GM19035 (cell line): ENCODE data around the gene ANKRD13C.
"Not testable (repeated sequence)": the region's sequence is repeated elsewhere in the genome, so short reads cannot be mapped to it uniquely, and the experiment has no call there.

Source experiments
- ATAC-seq: cut with Tn5 transposase; IDR thresholded peaks from one replicate; pipeline ENCODE4 v1.9.1; 2021; ENCODE audit not compliant: unreplicated experiment

Gene ANKRD13C, protein sequence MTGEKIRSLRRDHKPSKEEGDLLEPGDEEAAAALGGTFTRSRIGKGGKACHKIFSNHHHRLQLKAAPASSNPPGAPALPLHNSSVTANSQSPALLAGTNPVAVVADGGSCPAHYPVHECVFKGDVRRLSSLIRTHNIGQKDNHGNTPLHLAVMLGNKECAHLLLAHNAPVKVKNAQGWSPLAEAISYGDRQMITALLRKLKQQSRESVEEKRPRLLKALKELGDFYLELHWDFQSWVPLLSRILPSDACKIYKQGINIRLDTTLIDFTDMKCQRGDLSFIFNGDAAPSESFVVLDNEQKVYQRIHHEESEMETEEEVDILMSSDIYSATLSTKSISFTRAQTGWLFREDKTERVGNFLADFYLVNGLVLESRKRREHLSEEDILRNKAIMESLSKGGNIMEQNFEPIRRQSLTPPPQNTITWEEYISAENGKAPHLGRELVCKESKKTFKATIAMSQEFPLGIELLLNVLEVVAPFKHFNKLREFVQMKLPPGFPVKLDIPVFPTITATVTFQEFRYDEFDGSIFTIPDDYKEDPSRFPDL

DNA sequence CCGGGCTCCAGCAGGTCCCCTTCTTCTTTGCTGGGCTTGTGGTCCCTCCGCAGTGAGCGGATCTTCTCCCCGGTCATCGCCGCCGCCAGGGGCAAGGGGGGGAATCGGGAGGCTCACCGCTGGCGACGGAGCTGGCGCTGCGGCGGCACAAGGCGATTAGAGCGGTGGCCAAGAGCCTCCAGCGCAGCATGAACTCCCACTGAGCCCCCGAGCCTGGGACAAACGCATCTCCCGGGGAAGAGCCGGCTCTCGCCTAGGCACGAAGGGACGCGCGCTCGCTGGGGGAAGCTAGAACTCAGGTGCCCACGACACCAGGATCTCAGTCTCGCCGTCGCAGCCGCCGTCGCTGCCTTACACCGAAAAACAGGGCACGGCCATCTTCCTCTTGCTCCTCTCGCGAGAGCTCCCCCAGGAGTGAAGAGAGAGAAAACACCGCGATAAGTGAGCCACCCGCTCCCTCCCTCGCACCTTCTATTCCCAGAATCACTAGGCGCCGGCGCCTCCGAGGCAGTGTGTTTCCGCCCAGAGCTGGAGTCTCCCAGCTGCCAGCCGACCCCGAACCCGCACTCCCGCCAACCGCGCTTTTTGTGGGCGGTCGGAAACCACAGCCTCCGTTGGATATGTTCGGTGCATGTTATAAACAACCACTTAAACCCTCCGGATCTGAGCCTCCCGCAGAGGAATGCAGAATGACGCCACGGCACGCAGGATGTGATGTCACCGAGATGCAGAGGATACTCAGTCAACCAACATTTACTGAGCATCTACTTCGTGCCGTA, at the start of gene ANKRD13C:
Gene ANKRD13C, minus strand, starts transcription at position 391 of the 779 bp plus-strand sequence. Its CDS starts 314 bp downstream, at position 77.
- peak; percentile 90 for ATAC-seq

DNA sequence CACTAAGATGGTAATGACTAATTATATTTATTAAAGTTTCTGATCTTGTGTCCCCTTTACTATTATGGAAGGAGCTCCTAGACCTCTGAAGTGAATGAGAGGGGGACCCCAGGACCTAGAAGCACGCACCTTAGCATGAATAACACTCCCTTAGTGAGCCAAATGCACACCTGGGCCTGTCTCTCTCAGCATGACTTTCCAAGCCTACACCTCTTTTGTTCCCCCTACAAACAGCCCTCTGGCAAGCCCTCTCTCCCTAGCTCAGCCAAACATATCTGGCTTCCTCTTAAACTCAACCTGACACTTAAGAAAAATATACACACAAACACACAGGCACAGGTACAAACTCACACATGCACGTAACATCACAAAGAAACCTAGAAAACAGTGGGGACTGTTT, 49.2 kb upstream of the ANKRD13C start:
- ATAC-seq = no peak

DNA sequence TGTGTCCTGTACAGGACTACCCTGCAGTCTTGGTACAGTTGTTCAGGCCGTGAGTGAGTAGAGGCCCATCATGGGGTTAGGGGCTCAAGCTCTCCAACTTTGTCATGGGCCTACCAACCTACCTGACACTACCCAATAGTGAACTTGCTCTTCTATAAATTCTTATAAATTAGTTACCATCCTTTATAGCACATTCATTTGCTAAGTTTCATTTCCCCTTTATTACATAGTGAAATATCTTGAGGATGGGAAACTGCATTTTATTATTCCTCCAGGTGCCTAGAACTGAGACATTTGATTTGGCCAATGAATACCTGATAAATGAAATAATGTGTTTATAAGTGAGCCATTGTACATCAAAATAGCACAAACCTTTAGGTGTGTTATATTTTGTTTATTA, 47.5 kb upstream of the ANKRD13C start:
- no peak for ATAC-seq

DNA sequence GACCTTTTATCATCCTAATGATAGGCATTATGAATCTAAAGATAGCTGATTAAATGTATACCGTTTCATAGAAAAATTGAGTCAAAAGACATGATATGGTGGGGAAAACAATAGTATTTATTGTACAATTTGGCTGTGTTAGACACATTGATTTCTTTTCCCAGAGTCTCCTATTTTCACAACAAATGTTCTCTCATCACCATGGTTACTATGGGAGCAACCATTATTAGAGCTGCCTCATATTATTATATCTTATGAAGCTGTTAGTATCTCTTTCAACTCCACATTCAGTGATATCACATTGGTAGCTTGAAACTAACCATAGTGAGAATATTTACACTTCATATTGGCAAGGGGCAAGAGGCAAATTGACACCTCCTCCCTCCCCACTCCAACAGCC, 45.8 kb upstream of the ANKRD13C start:
- ATAC-seq = no peak

DNA sequence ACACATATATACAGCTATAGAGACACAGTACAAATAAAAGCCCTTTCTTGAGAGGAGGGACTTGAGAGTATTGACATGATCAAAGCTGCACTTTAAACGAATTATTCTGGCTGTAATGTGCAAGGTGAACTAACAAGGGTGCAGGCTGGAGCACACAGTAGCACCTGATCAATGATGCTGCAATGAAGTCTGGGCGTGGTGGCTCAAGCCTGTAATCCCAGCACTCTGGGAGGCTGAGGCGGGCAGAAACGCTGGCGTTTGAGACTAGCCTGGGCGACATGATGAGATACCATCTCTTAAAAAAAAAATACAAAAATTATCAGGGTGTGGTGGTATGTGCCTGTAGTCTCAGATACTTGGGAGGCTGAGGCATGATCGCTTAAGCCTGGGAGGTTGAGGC, 42.5 kb upstream of the ANKRD13C start:
- ATAC-seq = no peak

DNA sequence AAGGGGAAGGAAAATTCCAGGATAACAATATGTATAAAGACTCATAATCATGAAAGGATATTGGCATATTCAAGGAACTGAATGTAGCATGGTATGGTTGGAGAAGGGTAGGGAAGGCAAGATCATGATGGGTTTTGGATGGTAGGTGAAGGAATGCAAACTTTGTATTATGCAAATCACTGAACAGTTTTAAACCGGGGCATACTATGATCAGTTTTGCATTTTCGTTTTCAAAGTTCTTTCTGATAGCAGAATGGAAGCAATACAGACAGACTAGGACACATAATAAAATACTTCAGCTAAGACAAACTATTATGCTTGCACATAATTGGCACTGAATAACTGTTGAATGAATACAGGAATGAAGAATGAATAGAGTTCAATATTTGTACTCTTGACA, 42.1 kb upstream of the ANKRD13C start:
- no peak for ATAC-seq

DNA sequence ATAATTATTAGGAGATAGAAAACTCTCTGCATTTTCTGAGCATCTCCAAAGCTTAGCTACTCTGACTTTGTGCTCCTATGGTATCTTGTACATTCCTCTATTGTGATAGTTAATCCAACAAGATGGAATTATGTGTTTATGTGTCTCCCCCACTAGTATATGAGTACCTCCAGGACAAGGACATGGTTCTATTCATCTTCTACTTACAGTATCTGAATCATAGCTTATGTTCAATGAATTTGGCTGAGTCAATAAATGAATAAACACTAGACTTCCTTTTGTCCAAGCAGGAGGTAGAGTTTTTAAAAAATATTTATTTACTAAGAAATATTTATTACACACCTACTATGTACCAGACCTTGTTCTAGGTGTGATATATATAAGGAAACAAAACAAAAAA, 38.1 kb upstream of the ANKRD13C start:
- ATAC-seq = no peak

DNA sequence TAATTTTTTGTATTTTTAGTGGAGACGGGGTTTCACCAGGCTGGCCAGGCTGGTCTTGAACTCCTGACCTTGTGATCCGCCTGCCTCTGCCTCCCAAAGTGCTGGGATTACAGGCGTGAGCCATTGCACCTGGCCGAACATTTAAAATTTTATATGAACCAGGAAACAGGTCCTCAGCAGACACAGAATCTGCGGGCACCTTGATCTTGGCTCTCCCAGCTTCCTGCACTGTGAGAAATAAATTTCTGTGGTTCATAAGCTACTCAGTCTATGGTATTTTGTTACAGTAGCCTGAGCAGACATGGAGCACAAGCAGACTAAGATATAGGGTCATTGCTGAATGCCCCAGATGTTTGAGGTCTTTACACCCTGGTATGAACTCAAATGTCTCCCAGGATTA, 33.0 kb upstream of the ANKRD13C start:
- no peak for ATAC-seq

DNA sequence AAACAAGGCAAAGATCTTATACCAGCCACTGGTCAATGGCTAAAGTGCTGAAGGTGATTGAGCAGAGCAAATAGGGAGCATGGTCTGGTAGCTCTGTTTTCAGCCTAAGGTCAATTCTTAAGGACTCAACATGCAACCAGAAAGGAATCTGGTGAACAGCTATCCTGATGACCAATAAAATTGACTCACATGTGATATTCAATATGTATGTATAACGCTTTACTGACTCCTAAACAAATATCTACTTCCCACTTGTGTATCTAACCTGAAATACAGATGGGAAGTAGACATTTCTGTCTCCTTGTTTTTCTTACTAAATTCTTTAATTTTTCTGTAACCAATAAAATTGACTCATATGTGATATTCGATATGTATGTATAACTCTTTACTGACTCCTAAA, 31.6 kb upstream of the ANKRD13C start:
- no peak for ATAC-seq

DNA sequence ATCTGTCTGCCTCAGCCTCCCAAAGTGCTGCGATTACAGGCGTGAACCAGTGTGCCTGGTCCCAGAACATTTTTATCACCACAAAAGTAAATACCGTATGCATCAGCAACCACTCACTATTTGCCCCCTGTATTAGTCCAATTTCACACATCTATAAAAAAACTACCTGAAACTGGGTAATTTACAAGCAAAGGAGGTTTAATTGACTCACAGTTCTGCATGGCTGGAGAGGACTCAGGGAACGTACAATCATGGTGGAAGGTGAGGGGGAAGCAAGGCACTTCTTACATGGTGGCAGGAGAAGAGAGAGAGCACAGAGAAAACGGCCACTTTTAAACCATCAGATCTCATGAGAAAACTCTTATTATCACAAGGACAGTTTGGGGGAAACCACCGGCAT, 31.0 kb upstream of the ANKRD13C start:
- ATAC-seq = no peak

DNA sequence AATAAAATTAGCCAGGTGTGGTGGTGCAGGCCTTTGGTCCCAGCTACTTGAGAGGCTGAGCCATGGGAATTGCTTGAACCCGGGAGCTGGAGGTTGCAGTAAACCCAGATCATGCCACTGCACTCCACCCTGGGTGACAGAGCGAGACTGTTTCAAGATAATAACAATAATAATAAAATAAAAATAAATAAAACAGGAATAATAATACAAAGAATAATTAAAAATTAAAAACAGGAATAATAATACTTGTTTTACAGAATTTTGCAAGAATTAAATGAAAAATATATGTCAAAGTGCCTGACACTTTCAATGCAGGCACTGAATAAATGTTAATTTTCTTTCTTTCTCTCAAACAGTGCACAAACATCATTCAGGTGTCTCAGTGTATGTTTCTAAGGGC, 30.0 kb upstream of the ANKRD13C start:
- no peak for ATAC-seq

DNA sequence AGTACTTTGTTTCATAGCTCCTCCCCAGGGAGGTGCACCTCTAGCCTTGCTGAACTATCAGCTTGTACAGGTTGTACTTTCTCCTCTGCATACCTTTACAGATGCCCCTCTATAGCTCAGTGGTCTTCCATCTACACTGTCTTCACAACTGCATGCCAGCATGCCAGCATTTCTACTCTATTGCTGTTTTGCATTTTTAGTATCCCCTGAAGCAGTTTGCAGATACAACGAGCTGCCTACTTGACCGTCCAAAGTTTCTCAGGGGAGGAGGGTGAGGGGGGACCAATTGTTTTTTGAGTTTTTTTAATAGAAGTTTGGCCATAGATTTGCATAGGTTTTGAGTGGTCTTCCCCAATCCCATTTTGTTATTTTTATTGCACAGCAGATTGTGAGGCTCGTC, 29.0 kb upstream of the ANKRD13C start:
- no peak for ATAC-seq

DNA sequence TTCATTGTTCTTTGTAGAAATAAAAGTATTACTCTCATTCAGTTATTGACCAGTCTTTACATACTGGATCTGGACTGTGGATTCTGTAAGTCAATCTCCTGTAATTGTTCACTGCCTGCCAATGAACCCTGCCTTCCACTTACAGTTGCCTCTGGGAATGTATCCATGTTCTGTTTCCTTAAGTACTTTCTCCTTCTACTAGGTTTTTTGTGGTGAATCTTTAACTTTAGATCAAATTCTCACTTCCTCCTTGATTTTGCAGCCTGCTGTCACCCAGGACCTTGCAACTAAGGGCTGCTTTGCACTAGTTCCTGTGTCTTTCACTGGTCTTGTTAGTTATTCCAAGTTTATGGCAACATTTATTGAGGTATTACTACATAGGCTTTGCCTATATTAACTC, 28.2 kb upstream of the ANKRD13C start:
- ATAC-seq = peak; percentile 61

DNA sequence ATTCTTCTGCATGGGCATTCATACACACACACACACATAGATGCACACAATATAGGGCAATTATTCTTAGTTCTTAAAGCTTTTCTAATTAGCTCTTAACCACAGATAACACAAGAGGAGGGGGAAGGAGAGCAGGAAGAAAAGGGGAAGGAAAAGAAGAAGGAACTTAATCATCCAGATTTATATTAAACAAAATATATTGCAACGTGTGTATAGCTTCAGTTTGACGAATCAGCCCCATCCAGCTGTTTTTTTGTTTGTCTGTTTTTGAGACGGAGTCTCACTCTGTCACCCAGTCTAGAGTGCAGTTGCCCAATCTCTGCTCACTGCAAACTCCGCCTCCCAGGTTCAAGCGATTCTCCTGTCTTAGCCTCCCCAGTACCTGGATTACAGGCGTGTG, 21.7 kb upstream of the ANKRD13C start:
- no peak for ATAC-seq

DNA sequence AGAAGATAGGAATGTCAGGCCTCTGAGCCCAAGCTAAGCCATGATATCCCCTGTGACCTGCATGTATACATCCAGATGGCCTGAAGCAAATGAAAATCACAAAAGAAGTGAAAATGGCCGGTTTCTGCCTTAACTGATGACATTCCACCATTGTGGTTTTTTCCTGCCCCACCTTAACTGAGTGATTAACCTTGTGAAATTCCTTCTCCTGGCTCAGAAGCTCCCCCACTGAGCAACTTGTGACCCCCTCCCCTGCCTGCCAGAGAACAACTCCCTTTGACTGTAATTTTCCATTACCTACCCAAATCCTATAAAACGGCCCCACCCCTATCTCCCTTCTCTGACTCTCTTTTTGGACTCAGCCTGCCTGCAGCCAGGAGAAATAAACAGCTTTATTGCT, 19.1 kb upstream of the ANKRD13C start:
- not testable (repeated sequence) for ATAC-seq

DNA sequence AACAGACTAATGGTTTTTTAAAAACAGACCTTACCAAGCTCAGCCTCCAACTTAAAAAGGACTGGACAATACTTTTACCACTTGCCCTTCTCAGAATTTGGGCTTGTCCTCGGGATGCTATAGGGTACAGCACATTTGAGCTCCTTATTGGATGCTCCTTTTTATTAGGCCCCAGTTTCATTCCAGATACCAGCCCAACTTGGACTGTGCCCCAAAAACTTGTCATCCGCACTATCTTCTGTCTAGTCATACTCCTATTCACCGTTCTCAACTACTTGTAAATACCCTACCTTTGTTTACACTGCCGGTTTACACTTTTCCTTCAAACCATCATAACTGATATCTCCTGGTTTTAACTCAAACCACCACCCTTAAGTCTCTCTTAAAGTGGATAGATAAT, 17.9 kb upstream of the ANKRD13C start:
- no peak for ATAC-seq

DNA sequence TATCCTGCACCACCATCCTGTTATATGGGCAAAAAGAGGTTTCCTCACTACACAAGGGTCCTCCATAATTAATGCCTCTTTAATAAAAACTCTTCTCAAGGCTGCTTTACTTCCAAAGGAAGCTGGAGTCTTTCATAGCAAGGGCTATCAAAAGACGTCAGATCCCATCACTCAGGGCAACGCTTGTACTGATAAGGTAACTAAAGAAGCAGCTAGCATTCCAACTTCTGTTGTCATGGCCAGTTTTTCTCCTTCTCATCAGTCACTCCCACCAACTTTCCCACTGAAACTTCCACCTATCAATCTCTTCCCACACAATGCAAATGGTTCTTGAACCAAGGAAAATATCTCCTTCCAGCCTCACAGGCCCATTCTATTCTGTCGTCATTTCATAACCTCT, 17.1 kb upstream of the ANKRD13C start:
- not testable (repeated sequence) for ATAC-seq

DNA sequence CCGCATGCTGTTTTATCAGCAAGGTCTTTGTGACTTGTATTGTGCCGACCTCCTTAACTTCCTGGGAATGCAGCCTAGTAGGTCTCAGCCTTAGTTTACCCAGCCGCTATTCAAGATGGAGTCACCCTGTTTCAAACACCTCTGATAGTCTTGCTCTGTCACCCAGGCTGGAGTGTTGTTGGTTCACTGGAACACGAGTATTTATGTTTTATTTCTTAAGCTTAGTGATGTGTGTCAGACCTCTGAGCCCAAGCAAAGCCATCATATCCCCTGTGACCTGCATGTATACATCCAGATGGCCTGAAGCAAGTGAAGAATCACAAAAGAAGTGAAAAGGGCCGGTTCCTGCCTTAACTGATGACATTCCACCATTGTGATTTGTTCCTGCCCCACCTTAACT, 12.9 kb upstream of the ANKRD13C start:
- not testable (repeated sequence) for ATAC-seq

DNA sequence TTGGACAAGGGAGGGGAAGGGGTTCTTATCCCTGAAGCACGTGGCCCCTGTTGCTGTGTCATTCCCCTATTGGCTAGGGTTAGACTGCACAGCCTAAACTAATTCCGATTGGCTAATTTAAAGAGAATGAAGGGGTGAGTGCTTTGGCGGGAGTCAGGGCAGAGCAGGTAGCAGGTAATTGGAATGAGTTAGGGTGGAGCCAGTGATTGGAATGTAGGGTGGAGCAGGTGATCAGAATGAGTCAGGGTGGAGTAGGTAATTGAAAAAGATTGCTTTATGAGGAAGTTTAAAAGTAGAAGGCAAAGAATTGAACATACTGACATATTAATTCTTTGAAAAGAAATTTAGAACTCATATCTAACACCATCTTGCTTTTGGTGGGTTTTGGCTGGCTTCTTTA, 12.5 kb upstream of the ANKRD13C start:
- ATAC-seq = not testable (repeated sequence)

DNA sequence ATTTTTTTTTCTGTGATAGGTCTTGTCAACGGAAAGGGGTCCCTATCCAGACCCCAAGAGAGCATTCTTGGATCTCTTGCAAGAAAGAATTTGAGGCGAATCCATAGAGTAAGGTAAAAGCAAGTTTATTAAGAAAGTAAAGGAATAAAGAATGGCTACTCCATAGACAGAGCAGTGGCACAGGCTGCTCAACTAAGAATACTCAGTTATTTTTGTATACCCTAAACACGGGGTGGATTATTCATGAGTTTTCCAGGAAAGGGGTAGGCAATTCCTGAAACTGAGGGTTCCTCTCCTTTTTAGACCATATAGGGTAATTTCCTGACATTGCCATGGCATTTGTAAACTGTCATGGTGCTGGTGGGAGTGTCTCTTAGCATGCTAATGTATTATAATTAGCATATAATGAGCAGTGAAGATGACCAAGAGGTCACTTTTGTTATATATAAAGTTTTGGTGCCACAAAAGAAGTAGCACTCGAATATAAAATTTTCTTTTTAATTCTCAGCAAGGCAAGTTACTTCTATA, 12.0 kb upstream of the ANKRD13C start:
- ATAC-seq = not testable (repeated sequence)

DNA sequence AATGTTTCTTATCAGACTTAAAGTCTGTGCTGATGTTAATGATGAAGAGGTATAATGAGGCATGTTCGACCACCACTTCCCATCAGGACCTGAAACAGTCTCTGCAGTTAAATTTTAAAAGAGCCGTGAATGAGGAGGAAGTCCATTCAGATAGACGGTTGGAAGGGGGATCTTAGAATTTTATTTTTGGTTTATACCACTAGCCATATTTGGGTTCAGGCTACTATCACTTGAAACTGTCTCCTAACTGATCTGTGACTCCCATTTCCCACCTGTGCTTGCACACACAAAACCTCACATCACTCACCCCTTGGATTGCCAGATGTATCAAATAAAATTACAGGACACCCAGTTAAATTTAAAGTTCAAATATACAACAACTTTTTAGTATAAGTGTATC, 9.9 kb upstream of the ANKRD13C start:
- ATAC-seq = no peak
